ENCODE data around the gene TNFSF12. TPM values are rescaled to one million over a fixed set of nuclear protein-coding genes. Genes with fewer than 3 reads are reported as not detected.

TNFSF12 gene
- total and polyA plus RNA-seq, 9 of the 15 experiments (the other 6 are each of a cell fraction or from before 2014, with no cell fraction given), result 0.03 to 0.95 (median 0.19) TPM; not detected in 3

DNA sequence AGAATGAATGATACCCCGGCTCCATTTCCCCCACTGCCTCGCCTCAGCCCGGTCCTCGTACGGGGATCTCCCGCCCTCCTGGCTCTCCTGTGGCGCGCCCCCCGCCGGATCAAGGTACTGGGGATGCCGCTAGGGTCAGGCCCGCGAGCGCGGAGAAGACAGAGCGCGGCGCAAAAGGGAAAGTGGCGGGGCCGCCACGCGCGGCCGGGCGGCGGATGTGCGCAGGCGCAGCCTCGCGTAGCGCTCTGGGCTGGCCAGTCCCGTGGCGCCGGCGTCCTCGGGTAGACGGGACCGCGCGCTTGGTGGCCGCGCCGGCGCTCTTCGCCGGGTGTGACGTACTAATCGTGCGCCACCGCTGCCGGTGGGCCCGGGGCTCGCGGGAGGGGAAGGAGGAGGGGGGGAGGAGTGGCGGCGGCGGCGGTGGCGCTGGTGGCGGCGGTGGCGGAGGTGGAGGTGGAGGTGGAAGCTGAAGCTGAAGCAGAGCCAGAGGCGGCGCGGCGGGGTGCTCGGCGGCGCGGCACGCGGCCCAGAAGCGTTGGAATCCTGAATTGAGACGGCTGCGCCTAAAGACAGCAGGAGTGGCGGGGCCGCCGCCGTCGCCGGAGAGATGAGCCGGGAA, 12.8 kb downstream of the TNFSF12 start, which contains the start of gene SENP3 (continued):
- TF ChIP-seq, protein P1, sequence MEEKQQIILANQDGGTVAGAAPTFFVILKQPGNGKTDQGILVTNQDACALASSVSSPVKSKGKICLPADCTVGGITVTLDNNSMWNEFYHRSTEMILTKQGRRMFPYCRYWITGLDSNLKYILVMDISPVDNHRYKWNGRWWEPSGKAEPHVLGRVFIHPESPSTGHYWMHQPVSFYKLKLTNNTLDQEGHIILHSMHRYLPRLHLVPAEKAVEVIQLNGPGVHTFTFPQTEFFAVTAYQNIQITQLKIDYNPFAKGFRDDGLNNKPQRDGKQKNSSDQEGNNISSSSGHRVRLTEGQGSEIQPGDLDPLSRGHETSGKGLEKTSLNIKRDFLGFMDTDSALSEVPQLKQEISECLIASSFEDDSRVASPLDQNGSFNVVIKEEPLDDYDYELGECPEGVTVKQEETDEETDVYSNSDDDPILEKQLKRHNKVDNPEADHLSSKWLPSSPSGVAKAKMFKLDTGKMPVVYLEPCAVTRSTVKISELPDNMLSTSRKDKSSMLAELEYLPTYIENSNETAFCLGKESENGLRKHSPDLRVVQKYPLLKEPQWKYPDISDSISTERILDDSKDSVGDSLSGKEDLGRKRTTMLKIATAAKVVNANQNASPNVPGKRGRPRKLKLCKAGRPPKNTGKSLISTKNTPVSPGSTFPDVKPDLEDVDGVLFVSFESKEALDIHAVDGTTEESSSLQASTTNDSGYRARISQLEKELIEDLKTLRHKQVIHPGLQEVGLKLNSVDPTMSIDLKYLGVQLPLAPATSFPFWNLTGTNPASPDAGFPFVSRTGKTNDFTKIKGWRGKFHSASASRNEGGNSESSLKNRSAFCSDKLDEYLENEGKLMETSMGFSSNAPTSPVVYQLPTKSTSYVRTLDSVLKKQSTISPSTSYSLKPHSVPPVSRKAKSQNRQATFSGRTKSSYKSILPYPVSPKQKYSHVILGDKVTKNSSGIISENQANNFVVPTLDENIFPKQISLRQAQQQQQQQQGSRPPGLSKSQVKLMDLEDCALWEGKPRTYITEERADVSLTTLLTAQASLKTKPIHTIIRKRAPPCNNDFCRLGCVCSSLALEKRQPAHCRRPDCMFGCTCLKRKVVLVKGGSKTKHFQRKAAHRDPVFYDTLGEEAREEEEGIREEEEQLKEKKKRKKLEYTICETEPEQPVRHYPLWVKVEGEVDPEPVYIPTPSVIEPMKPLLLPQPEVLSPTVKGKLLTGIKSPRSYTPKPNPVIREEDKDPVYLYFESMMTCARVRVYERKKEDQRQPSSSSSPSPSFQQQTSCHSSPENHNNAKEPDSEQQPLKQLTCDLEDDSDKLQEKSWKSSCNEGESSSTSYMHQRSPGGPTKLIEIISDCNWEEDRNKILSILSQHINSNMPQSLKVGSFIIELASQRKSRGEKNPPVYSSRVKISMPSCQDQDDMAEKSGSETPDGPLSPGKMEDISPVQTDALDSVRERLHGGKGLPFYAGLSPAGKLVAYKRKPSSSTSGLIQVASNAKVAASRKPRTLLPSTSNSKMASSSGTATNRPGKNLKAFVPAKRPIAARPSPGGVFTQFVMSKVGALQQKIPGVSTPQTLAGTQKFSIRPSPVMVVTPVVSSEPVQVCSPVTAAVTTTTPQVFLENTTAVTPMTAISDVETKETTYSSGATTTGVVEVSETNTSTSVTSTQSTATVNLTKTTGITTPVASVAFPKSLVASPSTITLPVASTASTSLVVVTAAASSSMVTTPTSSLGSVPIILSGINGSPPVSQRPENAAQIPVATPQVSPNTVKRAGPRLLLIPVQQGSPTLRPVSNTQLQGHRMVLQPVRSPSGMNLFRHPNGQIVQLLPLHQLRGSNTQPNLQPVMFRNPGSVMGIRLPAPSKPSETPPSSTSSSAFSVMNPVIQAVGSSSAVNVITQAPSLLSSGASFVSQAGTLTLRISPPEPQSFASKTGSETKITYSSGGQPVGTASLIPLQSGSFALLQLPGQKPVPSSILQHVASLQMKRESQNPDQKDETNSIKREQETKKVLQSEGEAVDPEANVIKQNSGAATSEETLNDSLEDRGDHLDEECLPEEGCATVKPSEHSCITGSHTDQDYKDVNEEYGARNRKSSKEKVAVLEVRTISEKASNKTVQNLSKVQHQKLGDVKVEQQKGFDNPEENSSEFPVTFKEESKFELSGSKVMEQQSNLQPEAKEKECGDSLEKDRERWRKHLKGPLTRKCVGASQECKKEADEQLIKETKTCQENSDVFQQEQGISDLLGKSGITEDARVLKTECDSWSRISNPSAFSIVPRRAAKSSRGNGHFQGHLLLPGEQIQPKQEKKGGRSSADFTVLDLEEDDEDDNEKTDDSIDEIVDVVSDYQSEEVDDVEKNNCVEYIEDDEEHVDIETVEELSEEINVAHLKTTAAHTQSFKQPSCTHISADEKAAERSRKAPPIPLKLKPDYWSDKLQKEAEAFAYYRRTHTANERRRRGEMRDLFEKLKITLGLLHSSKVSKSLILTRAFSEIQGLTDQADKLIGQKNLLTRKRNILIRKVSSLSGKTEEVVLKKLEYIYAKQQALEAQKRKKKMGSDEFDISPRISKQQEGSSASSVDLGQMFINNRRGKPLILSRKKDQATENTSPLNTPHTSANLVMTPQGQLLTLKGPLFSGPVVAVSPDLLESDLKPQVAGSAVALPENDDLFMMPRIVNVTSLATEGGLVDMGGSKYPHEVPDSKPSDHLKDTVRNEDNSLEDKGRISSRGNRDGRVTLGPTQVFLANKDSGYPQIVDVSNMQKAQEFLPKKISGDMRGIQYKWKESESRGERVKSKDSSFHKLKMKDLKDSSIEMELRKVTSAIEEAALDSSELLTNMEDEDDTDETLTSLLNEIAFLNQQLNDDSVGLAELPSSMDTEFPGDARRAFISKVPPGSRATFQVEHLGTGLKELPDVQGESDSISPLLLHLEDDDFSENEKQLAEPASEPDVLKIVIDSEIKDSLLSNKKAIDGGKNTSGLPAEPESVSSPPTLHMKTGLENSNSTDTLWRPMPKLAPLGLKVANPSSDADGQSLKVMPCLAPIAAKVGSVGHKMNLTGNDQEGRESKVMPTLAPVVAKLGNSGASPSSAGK (IDR thresholded peaks at IDR 0.05), result peak; percentile 42; the same call in 1 of the 2 replicates
- TF ChIP-seq TOE1 (IDR thresholded peaks at IDR 0.05; ENCODE audit: borderline replicate concordance) (no peak), TOE1 (CRISPR knock-in tag; IDR thresholded peaks at IDR 0.05; ENCODE audit: borderline replicate concordance, low read depth) (no peak), CBX1 (IDR thresholded peaks at IDR 0.05; ENCODE audit: low read depth) (no peak), ZFX (CRISPR knock-in tag; IDR thresholded peaks at IDR 0.05) (peak; percentile 68), NFIC (IDR thresholded peaks at IDR 0.05) (no peak), UBTF (IDR thresholded peaks at IDR 0.05; ENCODE audit: borderline replicate concordance in 1 of 2, low read depth in 2 of 2, low read length in 2 of 2) (no peak), TFAP4 (CRISPR knock-in tag; IDR thresholded peaks at IDR 0.05; ENCODE audit: borderline replicate concordance) (peak; percentile 9; the same call in 1 of the 2 replicates), MTA3 (IDR thresholded peaks at IDR 0.05; ENCODE audit: borderline replicate concordance) (no peak), ARID1B (IDR thresholded peaks at IDR 0.05) (no peak), L3MBTL2 (IDR thresholded peaks at IDR 0.05) (peak; percentile 47; the same call in 1 of the 2 replicates)
